SU-DHL-6 (cell line): Measurements from ENCODE around the gene MYO18A.

Experiments
- H2AFZ ChIP-seq: fragments of 200-600 bp; sonication (generic); 2 replicates; pipeline ENCODE4 v1.6.1; 2014; ENCODE audit warnings: low read depth, mild to moderate bottlenecking, moderate library complexity, mixed read lengths, antibody characterized with exemption, low read length; ENCODE audit not compliant: severe bottlenecking
- H3F3A ChIP-seq: fragments of 200-600 bp; shearing (Covaris generic); 2 replicates; pipeline ENCODE4 v1.6.0; 2016; ENCODE audit warnings: antibody characterized with exemption, mild to moderate bottlenecking; ENCODE audit not compliant: insufficient read depth
- H3K27ac ChIP-seq: fragments of 200-600 bp; sonication (generic); 2 replicates; pipeline ENCODE4 v1.5.1; 2016; ENCODE audit warnings: low read depth, mild to moderate bottlenecking, low read length, moderate library complexity, mixed read lengths
- H3K27me3 ChIP-seq: fragments of 200-600 bp; sonication (generic), shearing (Covaris generic); 2 replicates; pipeline ENCODE4 v1.6.0; 2014; ENCODE audit warnings: mild to moderate bottlenecking, low read length
- H3K36me3 ChIP-seq: fragments of 200-600 bp; sonication (generic); 2 replicates; pipeline ENCODE4 v1.6.1; 2014; ENCODE audit warnings: mild to moderate bottlenecking, low read length, mixed read lengths
- H3K4me2 ChIP-seq: fragments of 300-600, 200-600 bp; shearing (Covaris generic), sonication (generic); 2 replicates; pipeline ENCODE4 v1.6.0; 2014; ENCODE audit warnings: low read length, low read depth, mild to moderate bottlenecking; ENCODE audit not compliant: poor library complexity, severe bottlenecking
- H3K4me3 ChIP-seq: fragments of 200-600 bp; sonication (generic); 2 replicates; pipeline ENCODE4 v1.5.1; 2014; ENCODE audit warnings: antibody characterized with exemption, low read length, mild to moderate bottlenecking, mixed read lengths; ENCODE audit not compliant: insufficient read depth, poor library complexity, severe bottlenecking
- H3K79me2 ChIP-seq: fragments of 200-600 bp; sonication (generic); 2 replicates; pipeline ENCODE4 v1.6.1; 2014; ENCODE audit warnings: mild to moderate bottlenecking, low read length, moderate library complexity; ENCODE audit not compliant: insufficient read depth
- H3K9ac ChIP-seq: fragments of 200-600 bp; sonication (generic); 2 replicates; pipeline ENCODE4 v1.7.0; 2014; ENCODE audit warnings: mild to moderate bottlenecking, low read length
- H3K9me2 ChIP-seq: fragments of 200-600 bp; sonication (generic); replicated peaks from 2 replicates; pipeline ENCODE4 v1.6.1; 2014; ENCODE audit warnings: low read length; ENCODE audit not compliant: insufficient read depth
- H3K9me3 ChIP-seq: fragments of 200-600 bp; sonication (generic); 2 replicates; pipeline ENCODE4 v1.6.1; 2014; ENCODE audit warnings: low read length, mixed read lengths; ENCODE audit not compliant: insufficient read depth
- H4K20me1 ChIP-seq: fragments of 200-600 bp; sonication (generic); 2 replicates; pipeline ENCODE4 v1.6.1; 2014; ENCODE audit warnings: low read depth, mild to moderate bottlenecking, antibody characterized with exemption, low read length, moderate library complexity, mixed read lengths
- CTCF ChIP-seq: fragments of 200-600 bp; sonication (generic); IDR thresholded peaks from one replicate; pipeline ENCODE4 v1.5.1; 2017; ENCODE audit warnings: antibody characterized with exemption, mild to moderate bottlenecking, low read length, moderate library complexity; ENCODE audit not compliant: insufficient read depth, poor library complexity, severe bottlenecking
- EZH2phosphoT487 ChIP-seq: fragments of 200-600 bp; sonication (generic), shearing (Covaris generic); conservative IDR thresholded peaks from 2 replicates; pipeline ENCODE4 v1.6.1; 2018; ENCODE audit warnings: mild to moderate bottlenecking, antibody characterized with exemption, low read length, moderate library complexity, mixed read lengths

MYO18A gene

GRCh38 chr17:29165800-29166506, 14.2 kb downstream of the MYO18A start:
- H3K9me3 ChIP-seq, result no peaks in the 10 kb centered on the region
- no peak overlapping the region for H2AFZ ChIP-seq
- H4K20me1 ChIP-seq, result no peaks in the 10 kb centered on the region
- H3F3A ChIP-seq, result no peaks in the 10 kb centered on the region
- H3K27me3 ChIP-seq, result no peaks in the 10 kb centered on the region
- H3K4me2 ChIP-seq, result no peak overlapping the region
- H3K9ac ChIP-seq, result no peak overlapping the region
- H3K9me2 ChIP-seq, result no peaks in the 10 kb centered on the region
- H3K36me3 ChIP-seq, result no peaks in the 10 kb centered on the region
- TF ChIP-seq CTCF (no peak), EZH2phosphoT487 (no peak)
- no peak overlapping the region for H3K4me3 ChIP-seq
- no peak overlapping the region for H3K27ac ChIP-seq
- no peaks in the 10 kb centered on the region for H3K79me2 ChIP-seq

- no peaks in the 10 kb centered on the region for H3F3A ChIP-seq
- H3K27ac ChIP-seq, result no peak overlapping the region
- H4K20me1 ChIP-seq, result no peaks in the 10 kb centered on the region
- no peaks in the 10 kb centered on the region for H3K9me3 ChIP-seq
- H3K9ac ChIP-seq, result no peak overlapping the region
- H3K4me2 ChIP-seq, result no peak overlapping the region
- no peak for TF ChIP-seq CTCF
- TF ChIP-seq EZH2phosphoT487, result no peak
- no peaks in the 10 kb centered on the region for H3K36me3 ChIP-seq
- H3K27me3 ChIP-seq, result no peaks in the 10 kb centered on the region
- H3K79me2 ChIP-seq, result no peaks in the 10 kb centered on the region
- no peak overlapping the region for H3K4me3 ChIP-seq
- no peak overlapping the region for H2AFZ ChIP-seq
- H3K9me2 ChIP-seq, result no peaks in the 10 kb centered on the region
These were observed 14.9 kb downstream of the MYO18A start for GRCh38 chr17:29165261-29165660.

GRCh38 chr17:29163563-29163962, 16.6 kb downstream of the MYO18A start:
- no peak overlapping the region for H2AFZ ChIP-seq
- H3K4me3 ChIP-seq, result no peak overlapping the region
- TF ChIP-seq CTCF, result no peak
- TF ChIP-seq EZH2phosphoT487, result no peak
- no peaks in the 10 kb centered on the region for H3K79me2 ChIP-seq
- no peak overlapping the region for H3K4me2 ChIP-seq
- no peaks in the 10 kb centered on the region for H3K9me2 ChIP-seq
- H3K36me3 ChIP-seq, result no peaks in the 10 kb centered on the region
- no peaks in the 10 kb centered on the region for H3F3A ChIP-seq
- no peak overlapping the region for H3K9ac ChIP-seq
- H3K9me3 ChIP-seq, result no peaks in the 10 kb centered on the region
- no peaks in the 10 kb centered on the region for H4K20me1 ChIP-seq
- no peak overlapping the region for H3K27ac ChIP-seq
- no peaks in the 10 kb centered on the region for H3K27me3 ChIP-seq
